ENCODE results near the gene SLC12A3.
A peak's percentile ranks its signal among the peaks of the same experiment; 100 is the strongest.

SLC12A3 gene

DNA sequence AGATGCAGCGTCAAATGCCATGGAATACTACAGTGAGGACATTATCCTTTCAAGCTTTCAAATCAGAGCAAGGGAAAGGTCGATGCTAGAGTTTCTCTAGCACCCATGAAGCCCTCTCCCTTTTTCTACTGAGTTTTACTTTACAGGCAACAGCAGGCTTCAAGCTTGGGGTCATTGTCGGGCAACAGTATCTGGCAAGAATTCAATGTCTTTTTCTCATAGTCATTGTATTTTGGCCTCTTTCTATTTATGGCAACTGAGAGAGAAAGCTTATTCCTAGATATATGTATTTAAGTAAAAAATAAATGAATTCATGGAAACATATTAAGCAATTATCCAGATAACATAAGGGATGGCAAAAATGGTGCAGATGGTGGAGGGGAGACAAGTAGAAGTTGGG lies 96.4 kb downstream of the SLC12A3 start:
- TF ChIP-seq, protein P1, sequence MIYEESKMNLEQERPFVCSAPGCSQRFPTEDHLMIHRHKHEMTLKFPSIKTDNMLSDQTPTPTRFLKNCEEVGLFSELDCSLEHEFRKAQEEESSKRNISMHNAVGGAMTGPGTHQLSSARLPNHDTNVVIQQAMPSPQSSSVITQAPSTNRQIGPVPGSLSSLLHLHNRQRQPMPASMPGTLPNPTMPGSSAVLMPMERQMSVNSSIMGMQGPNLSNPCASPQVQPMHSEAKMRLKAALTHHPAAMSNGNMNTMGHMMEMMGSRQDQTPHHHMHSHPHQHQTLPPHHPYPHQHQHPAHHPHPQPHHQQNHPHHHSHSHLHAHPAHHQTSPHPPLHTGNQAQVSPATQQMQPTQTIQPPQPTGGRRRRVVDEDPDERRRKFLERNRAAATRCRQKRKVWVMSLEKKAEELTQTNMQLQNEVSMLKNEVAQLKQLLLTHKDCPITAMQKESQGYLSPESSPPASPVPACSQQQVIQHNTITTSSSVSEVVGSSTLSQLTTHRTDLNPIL (CRISPR knock-in tag; IDR thresholded peaks at IDR 0.05; ENCODE audit: low read depth): no peak
- TF ChIP-seq, protein P2, sequence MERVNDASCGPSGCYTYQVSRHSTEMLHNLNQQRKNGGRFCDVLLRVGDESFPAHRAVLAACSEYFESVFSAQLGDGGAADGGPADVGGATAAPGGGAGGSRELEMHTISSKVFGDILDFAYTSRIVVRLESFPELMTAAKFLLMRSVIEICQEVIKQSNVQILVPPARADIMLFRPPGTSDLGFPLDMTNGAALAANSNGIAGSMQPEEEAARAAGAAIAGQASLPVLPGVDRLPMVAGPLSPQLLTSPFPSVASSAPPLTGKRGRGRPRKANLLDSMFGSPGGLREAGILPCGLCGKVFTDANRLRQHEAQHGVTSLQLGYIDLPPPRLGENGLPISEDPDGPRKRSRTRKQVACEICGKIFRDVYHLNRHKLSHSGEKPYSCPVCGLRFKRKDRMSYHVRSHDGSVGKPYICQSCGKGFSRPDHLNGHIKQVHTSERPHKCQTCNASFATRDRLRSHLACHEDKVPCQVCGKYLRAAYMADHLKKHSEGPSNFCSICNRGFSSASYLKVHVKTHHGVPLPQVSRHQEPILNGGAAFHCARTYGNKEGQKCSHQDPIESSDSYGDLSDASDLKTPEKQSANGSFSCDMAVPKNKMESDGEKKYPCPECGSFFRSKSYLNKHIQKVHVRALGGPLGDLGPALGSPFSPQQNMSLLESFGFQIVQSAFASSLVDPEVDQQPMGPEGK (CRISPR knock-in tag; IDR thresholded peaks at IDR 0.05; ENCODE audit: borderline replicate concordance): no peak
- no peak for TF ChIP-seq BACH2 (CRISPR knock-in tag; IDR thresholded peaks at IDR 0.05; ENCODE audit: borderline replicate concordance)
- TF ChIP-seq SNAI2 (CRISPR knock-in tag; IDR thresholded peaks at IDR 0.05): no peak
- TF ChIP-seq RARB (CRISPR knock-in tag; IDR thresholded peaks at IDR 0.05): no peak
- TF ChIP-seq ISL1 (CRISPR knock-in tag; IDR thresholded peaks at IDR 0.05): no peak
- no peak for TF ChIP-seq GLIS3 (CRISPR knock-in tag; IDR thresholded peaks at IDR 0.05)
- TF ChIP-seq ZNF565 (CRISPR knock-in tag; conservative IDR thresholded peaks at IDR 0.05; ENCODE audit: low read depth): no peak
- no peak for TF ChIP-seq ZFP30 (CRISPR knock-in tag; IDR thresholded peaks at IDR 0.05)
- no peak for TF ChIP-seq OSR1 (CRISPR knock-in tag; IDR thresholded peaks at IDR 0.05)
- TF ChIP-seq ESRRG (CRISPR knock-in tag; IDR thresholded peaks at IDR 0.05): no peak
- TF ChIP-seq PPARA (CRISPR knock-in tag; IDR thresholded peaks at IDR 0.05; ENCODE audit: borderline replicate concordance): no peak
- TF ChIP-seq, protein P3, sequence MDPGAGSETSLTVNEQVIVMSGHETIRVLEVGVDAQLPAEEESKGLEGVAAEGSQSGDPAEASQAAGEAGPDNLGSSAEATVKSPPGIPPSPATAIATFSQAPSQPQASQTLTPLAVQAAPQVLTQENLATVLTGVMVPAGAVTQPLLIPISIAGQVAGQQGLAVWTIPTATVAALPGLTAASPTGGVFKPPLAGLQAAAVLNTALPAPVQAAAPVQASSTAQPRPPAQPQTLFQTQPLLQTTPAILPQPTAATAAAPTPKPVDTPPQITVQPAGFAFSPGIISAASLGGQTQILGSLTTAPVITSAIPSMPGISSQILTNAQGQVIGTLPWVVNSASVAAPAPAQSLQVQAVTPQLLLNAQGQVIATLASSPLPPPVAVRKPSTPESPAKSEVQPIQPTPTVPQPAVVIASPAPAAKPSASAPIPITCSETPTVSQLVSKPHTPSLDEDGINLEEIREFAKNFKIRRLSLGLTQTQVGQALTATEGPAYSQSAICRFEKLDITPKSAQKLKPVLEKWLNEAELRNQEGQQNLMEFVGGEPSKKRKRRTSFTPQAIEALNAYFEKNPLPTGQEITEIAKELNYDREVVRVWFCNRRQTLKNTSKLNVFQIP (CRISPR knock-in tag; IDR thresholded peaks at IDR 0.05; ENCODE audit: borderline replicate concordance, low read depth): no peak
- no peak for ATAC-seq

- TF ChIP-seq ZNF70 (CRISPR knock-in tag; IDR thresholded peaks at IDR 0.05) (no peak), TSHZ2 (CRISPR knock-in tag; IDR thresholded peaks at IDR 0.05) (no peak), CSRNP3 (CRISPR knock-in tag; IDR thresholded peaks at IDR 0.05) (no peak), GLIS3 (CRISPR knock-in tag; IDR thresholded peaks at IDR 0.05) (no peak), TCF4 (CRISPR knock-in tag; IDR thresholded peaks at IDR 0.05; ENCODE audit: borderline replicate concordance) (no peak), ARNTL (CRISPR knock-in tag; IDR thresholded peaks at IDR 0.05; ENCODE audit: borderline replicate concordance, low read depth) (no peak), OSR1 (CRISPR knock-in tag; IDR thresholded peaks at IDR 0.05) (no peak), ESRRG (CRISPR knock-in tag; IDR thresholded peaks at IDR 0.05) (no peak), PPARA (CRISPR knock-in tag; IDR thresholded peaks at IDR 0.05; ENCODE audit: borderline replicate concordance) (no peak), CSDC2 (CRISPR knock-in tag; IDR thresholded peaks at IDR 0.05) (no peak)
- ATAC-seq: no peak
These were observed 96.9 kb downstream of the SLC12A3 start, which contains the start of gene CETP for GRCh38 chr16:56961851-56962281. Gene CETP (plus strand): TSS chr16:56961950. CDS start chr16:56961980, 30 bp downstream.

- no peak for TF ChIP-seq TOX (CRISPR knock-in tag; IDR thresholded peaks at IDR 0.05; ENCODE audit: borderline replicate concordance)
- TF ChIP-seq GLIS3 (CRISPR knock-in tag; IDR thresholded peaks at IDR 0.05): no peak
- no peak for TF ChIP-seq ZNF8 (CRISPR knock-in tag; IDR thresholded peaks at IDR 0.05)
- TF ChIP-seq, protein P3 (CRISPR knock-in tag; IDR thresholded peaks at IDR 0.05; ENCODE audit: borderline replicate concordance, low read depth): no peak
- no peak for TF ChIP-seq CSDC2 (CRISPR knock-in tag; IDR thresholded peaks at IDR 0.05)
- TF ChIP-seq RARB (CRISPR knock-in tag; IDR thresholded peaks at IDR 0.05): no peak
- no peak for TF ChIP-seq ZC3H10 (CRISPR knock-in tag; IDR thresholded peaks at IDR 0.05)
- no peak for TF ChIP-seq ARNTL (CRISPR knock-in tag; IDR thresholded peaks at IDR 0.05; ENCODE audit: borderline replicate concordance, low read depth)
- no peak for TF ChIP-seq TSHZ2 (CRISPR knock-in tag; IDR thresholded peaks at IDR 0.05)
- ATAC-seq: peak; percentile 76
These were observed 99.5 kb downstream of the SLC12A3 start for GRCh38 chr16:56964243-56965148.

All from SK-N-SH treated with all-trans-retinoic acid at 6 μM for 48 hours (cell line).